Stimulated activated CD4-positive, alpha-beta T cell treated with anti-CD3 and anti-CD28 coated beads, Interleukin-12 subunit alpha, Interleukin-12 subunit beta, amount 100 ng/mL, for 24 hours (primary cell): ENCODE results near the gene DRC7.

Experiments used
- DNase-seq, 2 experiments: peaks; one replicate each; pipeline ENCODE4 v3.0.0-alpha.2; 2020; ENCODE audit warnings: low read depth in 2 of 2

DRC7 gene

GRCh38 chr16:57694725-57695679 is at the start of gene DRC7:
Gene DRC7 (plus strand): TSS chr16:57694806. CDS start chr16:57697950, 3,144 bp downstream.
- DNase-seq, result no peak

GRCh38 chr16:57645169-57645568 is 49.4 kb upstream of the DRC7 start:
- no peak for DNase-seq

GRCh38 chr16:57645691-57646387 is 48.8 kb upstream of the DRC7 start:
- DNase-seq, result no peak

- no peak for DNase-seq
These were observed 48.1 kb upstream of the DRC7 start for GRCh38 chr16:57646388-57647039.

GRCh38 chr16:57647136-57647875 is 47.3 kb upstream of the DRC7 start:
- no peak for DNase-seq

GRCh38 chr16:57648125-57648524 is 46.5 kb upstream of the DRC7 start:
- no peak for DNase-seq

- peak; percentile 70 to 84 for DNase-seq
These were observed 45.8 kb upstream of the DRC7 start for GRCh38 chr16:57648581-57649442.

- DNase-seq, result no peak
These were observed 45.2 kb upstream of the DRC7 start for GRCh38 chr16:57649443-57649751.

GRCh38 chr16:57649846-57650245 is 44.8 kb upstream of the DRC7 start:
- no peak for DNase-seq

GRCh38 chr16:57651344-57652333 is 43.0 kb upstream of the DRC7 start:
- no peak for DNase-seq

GRCh38 chr16:57652695-57653471 is 41.7 kb upstream of the DRC7 start:
- DNase-seq, result no peak

GRCh38 chr16:57653936-57654335 is 40.7 kb upstream of the DRC7 start:
- DNase-seq, result no peak

GRCh38 chr16:57656342-57656955 is 38.2 kb upstream of the DRC7 start:
- no peak for DNase-seq

- DNase-seq, result no peak
These were observed 37.4 kb upstream of the DRC7 start for GRCh38 chr16:57657228-57657627.

GRCh38 chr16:57658130-57658877 is 36.3 kb upstream of the DRC7 start:
- DNase-seq, result no peak

GRCh38 chr16:57658878-57659674 is 35.5 kb upstream of the DRC7 start:
- no peak for DNase-seq
